Measurements from ENCODE around the gene FRS3.

DNA sequence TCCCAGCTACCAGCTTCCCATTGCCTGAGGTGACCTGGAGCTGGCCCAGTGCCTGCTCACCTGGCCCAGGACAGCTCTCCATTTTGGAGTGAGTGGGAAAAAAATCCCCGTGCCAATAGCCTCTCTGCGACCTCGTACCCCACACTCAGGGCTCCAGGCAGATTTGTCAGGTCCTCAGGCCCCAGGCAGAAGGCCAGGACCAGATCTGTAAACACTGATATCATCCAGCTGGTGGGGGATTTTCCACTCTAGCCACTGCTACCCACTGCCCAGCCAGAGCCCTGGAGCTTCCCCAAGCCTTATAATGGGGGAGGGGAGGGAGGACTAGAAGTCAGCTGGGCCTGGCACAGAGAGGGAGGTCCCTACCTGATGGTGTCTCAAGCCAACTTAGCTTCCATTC, 31.2 kb downstream of the FRS3 start:
- TF ChIP-seq, protein P1, sequence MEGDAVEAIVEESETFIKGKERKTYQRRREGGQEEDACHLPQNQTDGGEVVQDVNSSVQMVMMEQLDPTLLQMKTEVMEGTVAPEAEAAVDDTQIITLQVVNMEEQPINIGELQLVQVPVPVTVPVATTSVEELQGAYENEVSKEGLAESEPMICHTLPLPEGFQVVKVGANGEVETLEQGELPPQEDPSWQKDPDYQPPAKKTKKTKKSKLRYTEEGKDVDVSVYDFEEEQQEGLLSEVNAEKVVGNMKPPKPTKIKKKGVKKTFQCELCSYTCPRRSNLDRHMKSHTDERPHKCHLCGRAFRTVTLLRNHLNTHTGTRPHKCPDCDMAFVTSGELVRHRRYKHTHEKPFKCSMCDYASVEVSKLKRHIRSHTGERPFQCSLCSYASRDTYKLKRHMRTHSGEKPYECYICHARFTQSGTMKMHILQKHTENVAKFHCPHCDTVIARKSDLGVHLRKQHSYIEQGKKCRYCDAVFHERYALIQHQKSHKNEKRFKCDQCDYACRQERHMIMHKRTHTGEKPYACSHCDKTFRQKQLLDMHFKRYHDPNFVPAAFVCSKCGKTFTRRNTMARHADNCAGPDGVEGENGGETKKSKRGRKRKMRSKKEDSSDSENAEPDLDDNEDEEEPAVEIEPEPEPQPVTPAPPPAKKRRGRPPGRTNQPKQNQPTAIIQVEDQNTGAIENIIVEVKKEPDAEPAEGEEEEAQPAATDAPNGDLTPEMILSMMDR (IDR thresholded peaks at IDR 0.05; ENCODE audit: poor library complexity), result no peak
- TF ChIP-seq EZH2 (IDR thresholded peaks at IDR 0.05; ENCODE audit: borderline replicate concordance) (no peak), EZH2phosphoT487 (IDR thresholded peaks at IDR 0.05; ENCODE audit: low read depth, severe bottlenecking, unreplicated experiment) (no peak)

Data from hepatocyte (in vitro differentiated cells).